Measurements from ENCODE around the gene TBC1D22A. TPM values are rescaled to one million over a fixed set of nuclear protein-coding genes. Genes with fewer than 3 reads are reported as not detected.

TBC1D22A gene
- total RNA-seq, 1 donor from 2014 or later: 23.2 TPM

DNA sequence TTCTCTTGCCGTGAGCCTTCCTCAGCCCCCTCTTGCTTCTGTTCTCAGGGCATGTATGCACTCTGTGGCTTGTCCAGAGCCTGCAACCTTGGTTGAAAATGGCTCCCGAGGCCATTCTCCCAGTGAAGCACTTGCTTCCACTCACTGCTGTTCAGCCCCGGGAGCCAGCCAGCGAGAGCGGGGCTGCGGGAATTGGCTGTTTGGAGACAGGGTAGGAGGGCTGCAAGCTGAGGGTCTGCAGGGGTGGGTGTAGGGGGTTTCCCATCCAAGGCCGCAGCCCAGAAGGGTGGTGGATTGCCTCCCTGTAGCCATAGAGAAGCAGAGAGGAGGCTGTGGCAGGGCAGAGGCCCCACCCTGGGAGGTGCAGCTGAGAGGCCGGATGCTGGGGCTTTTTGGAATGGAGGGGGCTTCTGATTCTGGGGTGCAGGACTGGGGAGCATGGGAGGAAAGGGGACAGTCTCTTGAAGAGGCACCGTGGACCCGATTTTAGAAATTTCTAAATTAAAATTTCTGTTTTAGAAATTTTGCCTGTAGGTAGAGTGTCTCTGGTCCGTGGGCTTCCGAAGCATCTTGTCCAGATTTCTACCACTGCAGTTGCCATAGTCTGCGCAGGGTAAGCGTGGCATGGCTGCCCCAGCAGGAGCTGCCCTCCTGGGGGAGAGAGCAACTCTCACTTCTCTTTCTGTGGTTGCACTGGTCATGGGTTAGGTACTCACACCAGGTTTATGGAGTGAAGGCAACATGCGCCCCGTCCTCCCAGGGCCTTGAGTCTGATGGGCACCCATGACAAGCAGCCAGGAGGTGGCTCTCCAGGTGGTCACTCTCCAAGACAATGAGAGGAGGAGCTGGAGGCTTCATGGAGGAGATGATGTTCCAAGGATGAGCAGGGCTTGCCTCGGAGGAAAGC is 100.2 kb downstream of the TBC1D22A start:
- no peak for DNase-seq (ENCODE audit: low spot score, unreplicated experiment)
- H3K27me3 Mint-ChIP-seq: no peaks in the 10 kb centered on the region
- no peak overlapping the region for H3K4me3 Mint-ChIP-seq (ENCODE audit: low read depth)
- H3K9me3 Mint-ChIP-seq (ENCODE audit: low read depth): peaks cover 6% of the 10 kb centered on the region
- H3K4me1 Mint-ChIP-seq (ENCODE audit: low read depth): peaks cover 16% of the 10 kb centered on the region
- H3K27ac Mint-ChIP-seq: no peak overlapping the region
- peaks cover 11% of the 10 kb centered on the region for H3K36me3 Mint-ChIP-seq (ENCODE audit: insufficient read depth)
- TF ChIP-seq, protein P1, sequence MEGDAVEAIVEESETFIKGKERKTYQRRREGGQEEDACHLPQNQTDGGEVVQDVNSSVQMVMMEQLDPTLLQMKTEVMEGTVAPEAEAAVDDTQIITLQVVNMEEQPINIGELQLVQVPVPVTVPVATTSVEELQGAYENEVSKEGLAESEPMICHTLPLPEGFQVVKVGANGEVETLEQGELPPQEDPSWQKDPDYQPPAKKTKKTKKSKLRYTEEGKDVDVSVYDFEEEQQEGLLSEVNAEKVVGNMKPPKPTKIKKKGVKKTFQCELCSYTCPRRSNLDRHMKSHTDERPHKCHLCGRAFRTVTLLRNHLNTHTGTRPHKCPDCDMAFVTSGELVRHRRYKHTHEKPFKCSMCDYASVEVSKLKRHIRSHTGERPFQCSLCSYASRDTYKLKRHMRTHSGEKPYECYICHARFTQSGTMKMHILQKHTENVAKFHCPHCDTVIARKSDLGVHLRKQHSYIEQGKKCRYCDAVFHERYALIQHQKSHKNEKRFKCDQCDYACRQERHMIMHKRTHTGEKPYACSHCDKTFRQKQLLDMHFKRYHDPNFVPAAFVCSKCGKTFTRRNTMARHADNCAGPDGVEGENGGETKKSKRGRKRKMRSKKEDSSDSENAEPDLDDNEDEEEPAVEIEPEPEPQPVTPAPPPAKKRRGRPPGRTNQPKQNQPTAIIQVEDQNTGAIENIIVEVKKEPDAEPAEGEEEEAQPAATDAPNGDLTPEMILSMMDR (IDR thresholded peaks at IDR 0.05; ENCODE audit: unreplicated experiment): no peak

DNA sequence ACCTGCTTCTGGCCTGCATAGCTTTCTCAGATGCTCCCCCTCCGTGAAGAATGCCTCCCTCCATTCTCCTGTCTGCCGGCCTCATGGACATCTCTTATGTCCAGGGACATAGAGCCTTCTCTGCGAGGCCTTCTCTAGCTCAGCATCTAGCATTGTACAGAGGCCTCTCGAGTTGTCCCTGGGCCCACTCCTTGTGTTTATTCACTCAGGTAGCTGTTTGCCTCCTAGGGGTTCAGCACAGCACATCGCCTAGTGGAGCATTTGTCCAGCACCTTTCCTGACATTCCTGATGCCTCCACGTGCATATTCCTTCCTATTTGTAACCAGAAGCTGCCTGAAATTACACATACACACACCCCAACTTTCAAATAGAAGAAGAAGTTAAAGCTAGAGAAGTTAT is 101.3 kb downstream of the TBC1D22A start:
- Mint-ChIP-seq H3K4me1 (ENCODE audit: low read depth) (peaks cover 16% of the 10 kb centered on the region), H3K27me3 (no peaks in the 10 kb centered on the region), H3K4me3 (ENCODE audit: low read depth) (no peak overlapping the region), H3K36me3 (ENCODE audit: insufficient read depth) (peaks cover 2% of the 10 kb centered on the region), H3K9me3 (ENCODE audit: low read depth) (no peaks in the 10 kb centered on the region), H3K27ac (peak overlapping the region; percentile 42)
- no peak for DNase-seq (ENCODE audit: low spot score, unreplicated experiment)
- TF ChIP-seq, protein P1 (IDR thresholded peaks at IDR 0.05; ENCODE audit: unreplicated experiment): peak; percentile 14

DNA sequence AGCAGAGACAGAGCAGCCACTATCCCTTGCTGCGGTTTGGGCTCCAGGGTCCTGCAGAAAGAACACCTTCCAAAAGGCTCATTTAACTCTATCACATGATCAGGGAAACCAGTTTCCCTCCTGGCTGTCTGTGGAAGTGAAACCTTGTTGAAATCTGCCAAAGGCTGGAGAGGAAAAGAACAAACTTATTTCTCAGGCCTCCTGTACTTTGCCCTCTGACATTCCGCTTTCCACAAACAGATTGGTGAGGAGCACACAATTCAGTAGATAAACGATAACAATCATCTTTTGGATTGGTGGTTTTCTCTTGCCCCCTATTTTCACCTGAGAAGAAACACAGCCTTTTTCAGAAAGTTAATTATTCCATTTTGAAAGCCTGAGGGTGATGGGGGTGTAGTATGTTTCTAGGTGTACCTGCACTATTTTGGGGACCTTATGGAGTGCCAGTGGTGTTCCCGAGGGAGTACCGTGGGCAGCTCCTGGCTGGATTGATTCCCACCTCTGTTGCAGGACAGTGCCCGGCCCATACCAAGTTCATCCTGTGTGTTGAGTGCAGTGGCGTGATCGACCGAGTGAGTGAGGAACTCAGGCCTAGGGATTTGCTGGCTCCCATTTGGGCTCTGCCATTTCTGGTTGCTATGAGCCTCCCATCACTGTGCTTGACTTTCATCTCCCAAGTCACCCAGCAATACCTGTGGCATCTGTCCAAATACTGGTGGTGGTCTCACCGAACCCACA is 102.0 kb downstream of the TBC1D22A start:
- peaks cover 5% of the 10 kb centered on the region for H3K9me3 Mint-ChIP-seq (ENCODE audit: low read depth)
- H3K27me3 Mint-ChIP-seq: no peaks in the 10 kb centered on the region
- TF ChIP-seq, protein P1 (IDR thresholded peaks at IDR 0.05; ENCODE audit: unreplicated experiment): no peak
- H3K4me1 Mint-ChIP-seq (ENCODE audit: low read depth): peaks cover 16% of the 10 kb centered on the region
- H3K27ac Mint-ChIP-seq: peak overlapping the region; percentile 42
- no peak for DNase-seq (ENCODE audit: low spot score, unreplicated experiment)
- no peak overlapping the region for H3K4me3 Mint-ChIP-seq (ENCODE audit: low read depth)
- peaks cover 8% of the 10 kb centered on the region for H3K36me3 Mint-ChIP-seq (ENCODE audit: insufficient read depth)

DNA sequence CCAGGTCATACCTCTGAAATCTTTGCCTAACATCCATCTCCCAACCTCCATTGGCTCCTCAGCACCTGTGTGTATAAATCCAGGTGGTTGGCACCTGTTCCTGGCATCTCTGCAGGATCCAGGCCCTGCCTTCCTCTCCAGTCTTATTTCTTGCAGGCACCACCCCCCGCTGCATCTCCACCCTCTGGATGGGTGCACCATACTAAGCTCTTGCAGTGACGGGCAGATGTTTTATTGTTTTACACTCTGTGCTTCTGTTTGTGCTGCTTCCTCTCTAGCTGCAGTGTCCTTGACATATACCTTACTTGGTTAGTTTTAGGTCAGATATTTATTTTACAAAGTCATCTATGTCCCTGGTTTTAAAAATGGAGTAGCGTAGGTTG is 102.6 kb downstream of the TBC1D22A start:
- Mint-ChIP-seq H3K4me1 (ENCODE audit: low read depth) (peaks cover 16% of the 10 kb centered on the region), H3K36me3 (ENCODE audit: insufficient read depth) (peaks cover 11% of the 10 kb centered on the region), H3K4me3 (ENCODE audit: low read depth) (no peak overlapping the region), H3K9me3 (ENCODE audit: low read depth) (peaks cover 5% of the 10 kb centered on the region), H3K27ac (peak overlapping the region; percentile 14), H3K27me3 (no peaks in the 10 kb centered on the region)
- DNase-seq (ENCODE audit: low spot score, unreplicated experiment): no peak
- TF ChIP-seq, protein P1 (IDR thresholded peaks at IDR 0.05; ENCODE audit: unreplicated experiment): no peak

- H3K4me1 Mint-ChIP-seq (ENCODE audit: low read depth): peaks cover 16% of the 10 kb centered on the region
Observed at GRCh38 chr22:46865642-46866041, 103.2 kb downstream of the TBC1D22A start.

More at GRCh38 chr22:46865642-46866041, 103.2 kb downstream of the TBC1D22A start:
- Mint-ChIP-seq H3K27ac (no peak overlapping the region), H3K36me3 (ENCODE audit: insufficient read depth) (peaks cover 17% of the 10 kb centered on the region), H3K4me3 (ENCODE audit: low read depth) (no peak overlapping the region), H3K27me3 (no peaks in the 10 kb centered on the region), H3K9me3 (ENCODE audit: low read depth) (peaks cover 9% of the 10 kb centered on the region)
- DNase-seq (ENCODE audit: low spot score, unreplicated experiment): no peak
- TF ChIP-seq, protein P1 (IDR thresholded peaks at IDR 0.05; ENCODE audit: unreplicated experiment): no peak

Measured in progenitor cell of endocrine pancreas (in vitro differentiated cells).